HG03280 (cell line): ENCODE data around the gene SKP1.
"Not testable (repeated sequence)": the region's sequence is repeated elsewhere in the genome, so short reads cannot be mapped to it uniquely, and the experiment has no call there.

Experiments
- ATAC-seq: cut with Tn5 transposase; IDR thresholded peaks from one replicate; pipeline ENCODE4 v1.9.1; 2021; ENCODE audit warnings: mild to moderate bottlenecking, moderate library complexity; ENCODE audit not compliant: unreplicated experiment

SKP1 gene

GRCh38 chr5:134176511-134177368 lies at the start of gene SKP1:
Gene SKP1, minus strand, starts transcription at chr5:134176950. Its CDS starts 2,928 bp downstream, at chr5:134174022.
- peak; percentile 76 for ATAC-seq

DNA sequence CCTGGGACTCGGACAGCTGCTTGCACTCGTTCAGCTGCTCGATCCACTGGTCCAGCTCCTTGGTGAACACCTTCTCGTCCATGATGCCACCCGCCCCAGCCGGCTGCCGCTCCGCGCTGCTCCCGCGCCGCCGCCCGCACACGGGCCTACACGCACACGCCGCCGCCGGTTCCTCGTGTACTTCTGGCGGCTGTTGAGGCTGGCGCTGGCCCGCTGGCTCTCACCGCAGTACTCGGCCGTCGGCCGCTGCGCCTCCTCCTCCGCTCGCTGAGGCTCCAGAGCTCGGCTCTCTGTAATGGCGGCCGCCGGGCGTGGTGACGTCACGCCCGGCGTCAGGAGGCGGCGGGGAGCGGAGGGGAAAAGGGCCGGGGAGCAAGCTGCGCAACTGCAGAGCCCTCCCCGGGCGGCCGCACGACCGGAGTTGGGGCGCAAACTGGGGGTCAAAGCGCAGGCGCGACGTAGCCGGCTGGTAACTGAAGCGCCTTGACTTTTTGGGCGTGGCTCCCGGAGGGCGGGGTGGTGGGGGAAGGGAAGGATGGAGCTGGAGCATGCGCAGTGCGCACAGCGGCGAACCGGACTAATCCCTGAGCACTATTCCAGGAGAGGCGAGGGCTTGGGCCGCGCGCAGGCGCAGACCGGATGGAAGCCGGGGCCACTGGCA lies 49.2 kb upstream of the SKP1 start, which contains the start of gene PPP2CA:
Gene PPP2CA (minus strand): TSS at position 294 of the 661 bp plus-strand sequence. CDS start 212 bp downstream, at position 82.
- ATAC-seq = peak; percentile 84

DNA sequence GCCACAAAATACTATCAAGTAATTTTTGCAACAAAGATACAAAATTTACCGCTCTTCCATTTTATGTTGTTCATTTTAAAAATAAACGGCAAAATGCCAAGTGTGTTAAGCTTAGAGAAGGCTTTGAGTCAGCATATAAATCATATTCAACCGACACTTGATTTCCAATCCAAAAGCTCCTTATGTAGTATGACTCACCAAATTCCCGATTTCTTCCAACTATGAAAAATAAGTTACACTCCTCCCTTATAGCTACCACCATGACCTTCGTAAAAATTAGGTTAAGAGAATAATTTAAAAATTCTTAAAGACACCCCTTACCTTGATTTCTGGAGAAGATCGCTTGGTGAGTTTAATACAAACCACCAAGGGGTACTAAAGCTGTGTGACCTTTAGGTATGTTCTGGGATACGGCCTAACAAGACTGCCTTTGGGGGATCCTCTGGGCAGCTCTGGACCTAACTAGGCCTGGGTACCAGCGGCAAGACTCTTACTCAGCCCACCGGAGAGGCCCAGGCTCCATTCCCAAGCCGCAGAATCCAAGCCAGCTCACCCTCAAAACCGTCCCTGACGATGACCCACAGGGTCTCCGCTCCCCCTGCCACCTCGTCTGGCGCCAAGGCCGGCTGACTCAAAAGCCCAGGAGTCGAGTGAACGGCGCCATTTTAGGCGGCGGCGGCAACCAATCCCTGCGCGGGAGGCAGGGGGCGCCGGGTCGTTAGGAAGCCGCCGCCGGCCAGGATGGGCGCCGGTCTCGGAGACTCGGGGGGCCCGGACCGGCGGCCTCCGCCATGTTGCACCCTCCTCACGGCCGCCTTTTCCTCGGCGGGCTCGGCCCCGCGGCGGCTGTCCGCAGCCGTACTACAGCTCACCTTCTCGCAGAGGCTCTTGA lies 48.4 kb upstream of the SKP1 start:
- ATAC-seq = peak; percentile 30

- no peak for ATAC-seq
These were observed 46.9 kb upstream of the SKP1 start for GRCh38 chr5:134223406-134224248.

GRCh38 chr5:134221690-134222089 lies 44.9 kb upstream of the SKP1 start:
- ATAC-seq = not testable (repeated sequence)

GRCh38 chr5:134215757-134216156 lies 39.0 kb upstream of the SKP1 start:
- ATAC-seq = no peak

GRCh38 chr5:134211263-134212031 lies 34.7 kb upstream of the SKP1 start:
- ATAC-seq = not testable (repeated sequence)

DNA sequence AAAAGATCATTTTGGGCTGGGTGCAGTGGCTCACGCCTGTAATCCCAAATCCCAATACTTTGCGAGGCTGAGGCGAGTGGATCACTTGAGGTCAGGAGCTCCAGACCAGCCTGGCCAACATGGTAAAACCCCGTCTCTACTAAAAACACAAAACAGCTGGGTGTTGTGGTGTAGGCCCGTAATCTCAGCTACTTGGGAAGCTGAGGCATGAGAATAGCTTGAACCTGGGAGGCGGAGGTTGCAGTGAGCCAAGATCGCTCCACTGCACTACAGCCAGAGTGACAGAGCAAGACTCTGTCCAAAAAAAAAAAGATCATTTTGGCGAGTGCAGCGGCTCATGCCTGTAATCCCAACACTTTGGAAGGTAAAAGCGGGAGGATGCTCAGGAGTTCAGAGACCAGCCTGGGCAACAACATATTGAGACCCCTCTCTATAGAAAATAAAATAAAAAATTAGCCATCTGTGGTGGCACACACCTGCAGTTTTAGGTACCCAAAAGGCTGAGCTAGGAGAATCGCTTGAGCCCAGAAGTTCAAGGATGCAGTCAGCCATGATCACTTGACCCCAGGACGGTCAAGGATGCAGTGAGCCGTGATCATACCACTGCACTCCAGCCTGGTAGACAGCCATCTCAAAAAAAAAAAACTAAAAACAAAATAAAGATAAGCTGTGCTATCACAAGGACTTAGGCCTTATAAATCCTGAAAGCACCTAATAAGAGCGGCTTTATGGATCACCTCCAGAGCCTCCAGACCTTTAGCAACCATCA lies 32.9 kb upstream of the SKP1 start:
- ATAC-seq = no peak

GRCh38 chr5:134207696-134208095 lies 30.9 kb upstream of the SKP1 start:
- no peak for ATAC-seq

- no peak for ATAC-seq
These were observed 29.9 kb upstream of the SKP1 start for GRCh38 chr5:134206627-134207160.

DNA sequence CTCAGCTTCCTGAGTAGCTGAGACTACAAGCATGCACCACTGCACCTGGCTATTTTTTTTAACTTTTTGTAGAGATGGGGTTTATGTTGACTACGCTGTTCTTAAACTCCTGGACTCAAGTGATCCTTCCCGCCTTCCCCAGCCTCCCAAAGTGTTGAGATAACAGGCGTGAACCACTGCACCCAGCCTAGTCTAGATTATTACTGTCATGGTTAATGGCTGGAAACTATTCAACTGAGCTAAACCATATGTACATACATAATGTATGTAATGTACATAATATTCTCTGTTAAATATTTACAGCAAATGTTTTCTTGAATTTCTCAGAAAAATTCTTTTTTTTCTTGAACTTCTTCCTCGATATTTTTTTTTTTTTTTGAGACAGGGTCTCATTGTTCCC lies 27.8 kb upstream of the SKP1 start:
- no peak for ATAC-seq

GRCh38 chr5:134203630-134204029 lies 26.9 kb upstream of the SKP1 start:
- no peak for ATAC-seq

DNA sequence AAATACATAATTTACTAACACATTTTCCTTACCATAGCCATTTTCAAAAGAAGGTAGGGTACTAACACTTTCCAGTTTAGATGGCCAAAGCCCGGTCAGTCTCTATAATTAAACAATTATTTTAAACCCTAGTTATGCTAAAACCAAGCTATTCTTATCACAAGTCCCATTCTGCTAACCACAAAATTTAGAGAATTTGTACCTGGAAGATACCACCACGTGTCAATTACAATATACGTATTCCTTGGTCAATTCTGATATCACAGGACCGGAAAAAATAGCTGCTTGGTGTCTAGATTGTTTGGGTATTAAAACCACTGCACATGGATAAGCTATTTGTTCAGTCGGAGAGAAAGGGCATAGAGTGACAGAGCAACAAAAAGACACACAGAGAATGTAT lies 18.9 kb upstream of the SKP1 start:
- ATAC-seq = no peak

DNA sequence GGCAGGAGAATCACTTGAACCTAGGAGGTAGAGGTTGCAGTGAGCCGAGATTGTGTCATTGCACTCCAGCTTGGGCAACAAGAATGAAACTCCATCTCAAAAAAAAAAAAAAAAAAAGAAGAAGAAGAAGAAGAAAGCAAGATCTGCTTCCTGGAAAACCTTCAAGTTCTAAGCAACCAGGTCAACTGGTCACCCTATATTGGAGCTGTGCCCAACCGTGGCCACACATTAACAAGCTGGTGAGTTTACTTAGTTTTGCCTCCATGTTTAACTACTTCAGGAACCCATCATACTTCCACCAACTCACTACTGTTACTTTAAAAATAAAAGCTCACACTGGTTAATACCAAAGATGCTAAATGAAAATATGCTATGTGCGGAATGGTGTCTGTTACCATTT lies 12.3 kb upstream of the SKP1 start:
- ATAC-seq = no peak

GRCh38 chr5:134188092-134188491 lies 11.3 kb upstream of the SKP1 start:
- no peak for ATAC-seq

DNA sequence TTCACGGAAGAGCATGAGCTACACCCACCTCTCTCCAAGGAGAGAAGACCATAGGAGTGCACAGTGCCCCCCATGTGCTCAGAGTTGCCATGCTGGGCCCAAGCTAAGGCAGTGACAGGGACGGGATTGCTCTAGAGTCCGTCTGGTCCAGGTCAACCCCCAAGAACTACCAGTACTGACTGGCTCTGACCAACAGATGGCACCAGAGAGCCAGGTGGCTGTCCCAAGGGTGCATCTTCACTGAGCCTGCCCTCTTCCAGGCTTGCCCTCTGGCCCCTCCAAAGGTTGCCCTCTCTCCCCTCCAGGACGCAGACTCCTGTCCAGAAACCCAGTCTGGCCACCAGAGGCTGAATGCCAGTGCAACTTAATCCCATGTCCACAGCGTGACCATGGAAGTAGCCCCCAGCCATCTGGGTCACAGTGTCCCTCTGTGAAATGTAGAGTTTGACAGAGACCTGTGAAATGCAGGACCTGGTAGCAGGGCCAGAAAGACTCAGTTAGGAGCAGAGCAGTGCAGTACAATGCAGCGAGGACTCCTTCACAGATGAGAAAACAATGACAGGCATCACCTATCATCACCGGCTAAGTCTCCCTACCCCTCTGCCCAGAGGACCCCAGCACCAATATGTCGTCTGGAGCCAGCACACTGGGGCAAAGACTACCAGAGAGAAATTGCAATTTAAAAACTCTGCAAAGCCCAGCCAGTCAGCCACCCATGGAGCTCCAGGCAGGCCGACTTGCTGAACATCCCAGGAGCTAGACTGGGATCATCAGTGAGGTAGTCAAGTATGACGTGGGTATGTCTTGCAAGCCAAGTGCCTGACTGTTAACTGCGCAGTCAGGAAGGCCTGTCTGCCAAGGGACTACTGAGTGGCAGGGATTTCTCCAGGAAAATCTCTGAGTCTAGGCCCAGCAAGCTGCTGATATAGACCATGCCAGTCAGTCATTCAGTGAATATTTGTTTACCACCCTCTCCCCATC lies 7.7 kb upstream of the SKP1 start:
- ATAC-seq = peak; percentile 93

DNA sequence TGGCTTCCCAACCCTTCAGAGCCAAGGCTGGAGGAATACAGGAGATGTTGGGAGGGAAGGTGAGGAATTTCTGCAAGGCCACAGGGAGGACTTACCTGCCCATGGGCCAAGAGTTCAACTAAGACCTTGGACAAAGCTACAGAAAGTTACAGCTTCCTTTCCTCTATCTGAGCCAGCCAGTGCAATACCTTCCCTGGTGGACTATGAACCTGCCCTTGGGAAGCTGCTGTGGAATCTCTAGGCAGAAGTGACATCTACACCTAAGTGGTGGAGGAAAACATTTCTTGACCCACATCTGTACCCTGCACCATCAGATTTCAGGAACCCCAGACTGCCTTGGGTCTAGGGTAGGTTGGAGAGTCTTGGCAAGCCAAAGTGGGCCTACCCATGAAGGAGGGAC lies 6.7 kb upstream of the SKP1 start:
- no peak for ATAC-seq
